HEK293T (cell line): ENCODE data around the gene APOB.

Experiments used
- CTCF ChIA-PET: fragments of 350-600 bp; formaldehyde crosslinking; extraction: SDS; loops from one replicate; lab custom pipeline; 2021; ENCODE audit warnings: antibody characterized with exemption, inconsistent platforms; lab: Yijun Ruan, JAX
- POLR2A ChIA-PET: fragments of 350-600 bp; formaldehyde crosslinking; extraction: SDS; loops from one replicate; lab custom pipeline; 2020; ENCODE audit warnings: antibody characterized with exemption, inconsistent platforms; lab: Yijun Ruan, JAX
- DNase-seq: peaks from one replicate; pipeline ENCODE4 v3.0.0; 2012; ENCODE audit warnings: mixed read lengths; ENCODE audit errors: extremely low spot score
- ARNT ChIP-seq: fragments of 450-650 bp; IDR thresholded peaks from 2 replicates; pipeline ENCODE4 v1.6.1; 2017; ENCODE audit warnings: mild to moderate bottlenecking
- BHLHE40 ChIP-seq: fragments of 450-650 bp; IDR thresholded peaks from 2 replicates; pipeline ENCODE4 v1.6.1; 2016; ENCODE audit warnings: mild to moderate bottlenecking, moderate library complexity, borderline replicate concordance
- CTBP1 ChIP-seq: fragments of 450-650 bp; IDR thresholded peaks from 2 replicates; pipeline ENCODE4 v1.6.1; 2016; ENCODE audit warnings: borderline replicate concordance
- ELF4 ChIP-seq: fragments of 450-650 bp; IDR thresholded peaks from 2 replicates; pipeline ENCODE4 v1.6.1; 2017; ENCODE audit warnings: antibody characterized with exemption
- FOXA1 ChIP-seq: fragments of 450-650 bp; IDR thresholded peaks from 2 replicates; pipeline ENCODE4 v1.6.1; 2016; ENCODE audit warnings: mild to moderate bottlenecking
- FOXK2 ChIP-seq: fragments of 450-650 bp; IDR thresholded peaks from 2 replicates; pipeline ENCODE4 v1.6.1; 2016; ENCODE audit warnings: mild to moderate bottlenecking
- FOXM1 ChIP-seq: fragments of 450-650 bp; IDR thresholded peaks from 2 replicates; pipeline ENCODE4 v1.6.1; 2017; ENCODE audit warnings: mild to moderate bottlenecking, borderline replicate concordance
- HDGF ChIP-seq: fragments of 450-650 bp; IDR thresholded peaks from 2 replicates; pipeline ENCODE4 v1.6.1; 2017; ENCODE audit warnings: antibody characterized with exemption, borderline replicate concordance
- L3MBTL2 ChIP-seq: fragments of 450-650 bp; conservative IDR thresholded peaks from 2 replicates; pipeline ENCODE4 v1.6.1; 2016; ENCODE audit warnings: mild to moderate bottlenecking
- LEF1 ChIP-seq: fragments of 450-650 bp; IDR thresholded peaks from 2 replicates; pipeline ENCODE4 v1.6.1; 2017; ENCODE audit warnings: mild to moderate bottlenecking, borderline replicate concordance
- NFRKB ChIP-seq: fragments of 450-650 bp; IDR thresholded peaks from 2 replicates; pipeline ENCODE4 v1.6.1; 2016; ENCODE audit warnings: mild to moderate bottlenecking, moderate library complexity
- PKNOX1 ChIP-seq: fragments of 450-650 bp; IDR thresholded peaks from 2 replicates; pipeline ENCODE4 v1.6.1; 2016
- SP1 ChIP-seq: fragments of 450-650 bp; IDR thresholded peaks from 2 replicates; pipeline ENCODE4 v1.6.1; 2017
- SUZ12 ChIP-seq: fragments of 450-650 bp; IDR thresholded peaks from 2 replicates; pipeline ENCODE4 v1.6.1; 2016; ENCODE audit warnings: mild to moderate bottlenecking
- TARDBP ChIP-seq: fragments of 450-650 bp; IDR thresholded peaks from 2 replicates; pipeline ENCODE4 v1.6.1; 2016
- ZNF384 ChIP-seq: fragments of 450-650 bp; IDR thresholded peaks from 2 replicates; pipeline ENCODE4 v1.6.1; 2016

Gene APOB

GRCh38 chr2:20961858-20962257, 82.0 kb downstream of the APOB start:
- TF ChIP-seq CTBP1 = no peak
- TF ChIP-seq LEF1 = no peak
- TF ChIP-seq FOXA1 = no peak
- no peak for TF ChIP-seq ARNT
- no peak for TF ChIP-seq L3MBTL2
- no peak for TF ChIP-seq BHLHE40
- TF ChIP-seq SUZ12 = no peak
- TF ChIP-seq ELF4 = no peak
- no peak for TF ChIP-seq NFRKB
- TF ChIP-seq FOXK2 = no peak
- no peak for TF ChIP-seq PKNOX1
- TF ChIP-seq FOXM1 = no peak
- TF ChIP-seq HDGF = no peak
- no peak for TF ChIP-seq TARDBP
- no peak for TF ChIP-seq ZNF384
- no peak for TF ChIP-seq SP1
- POLR2A ChIA-PET = interaction anchor here (1.4 kb wide), 1 partner anchor 139 kb away, joined by 3 read pairs; the partner anchor contains the start of gene LDAH
- CTCF ChIA-PET = interaction anchor here (0.7 to 2.6 kb wide), 4 partner anchors 10 to 300 kb away, joined by 3 to 32 read pairs (median 5); no protein-coding TSS in a partner anchor
- no peak for DNase-seq

GRCh38 chr2:20960003-20960402, 83.9 kb downstream of the APOB start:
- CTCF ChIA-PET = interaction anchor here (1.1 kb wide), 1 partner anchor 298 kb away, joined by 3 read pairs; no protein-coding TSS in a partner anchor
- no peak for DNase-seq
- POLR2A ChIA-PET = no interaction called here
- TF ChIP-seq FOXA1 (no peak), LEF1 (no peak), TARDBP (no peak), FOXM1 (no peak), SUZ12 (no peak), L3MBTL2 (no peak), NFRKB (no peak), FOXK2 (no peak), ELF4 (no peak), ZNF384 (no peak), ARNT (no peak), PKNOX1 (no peak), BHLHE40 (no peak)

- ChIA-PET POLR2A (no interaction called here), CTCF (interaction anchor here (1.1 kb wide), 1 partner anchor 298 kb away, joined by 3 read pairs; no protein-coding TSS in a partner anchor)
- DNase-seq = no peak
- TF ChIP-seq SUZ12 (no peak), PKNOX1 (no peak), L3MBTL2 (no peak), CTBP1 (no peak), LEF1 (no peak), NFRKB (no peak), BHLHE40 (no peak), ELF4 (no peak), FOXM1 (no peak), TARDBP (no peak), FOXK2 (no peak), ARNT (no peak), SP1 (no peak), ZNF384 (no peak), FOXA1 (no peak), HDGF (no peak)
Measured at GRCh38 chr2:20959252-20959651, 84.6 kb downstream of the APOB start.

GRCh38 chr2:20957788-20958525, 85.9 kb downstream of the APOB start:
- ChIA-PET CTCF (interaction anchor here (0.9 kb wide), 1 partner anchor 296 kb away, joined by 5 read pairs; no protein-coding TSS in a partner anchor), POLR2A (no interaction called here)
- no peak for DNase-seq
- no peak for TF ChIP-seq HDGF
- TF ChIP-seq L3MBTL2 = no peak
- TF ChIP-seq ARNT = no peak
- no peak for TF ChIP-seq CTBP1
- TF ChIP-seq SP1 = no peak
- TF ChIP-seq SUZ12 = no peak
- no peak for TF ChIP-seq FOXM1
- no peak for TF ChIP-seq FOXA1
- no peak for TF ChIP-seq NFRKB
- TF ChIP-seq TARDBP = no peak
- TF ChIP-seq BHLHE40 = no peak

- DNase-seq = no peak
- CTCF ChIA-PET = interaction anchor here (1.0 kb wide), 1 partner anchor 294 kb away, joined by 4 read pairs; no protein-coding TSS in a partner anchor
- no peak for TF ChIP-seq NFRKB
- no peak for TF ChIP-seq CTBP1
- TF ChIP-seq FOXK2 = no peak
- TF ChIP-seq FOXM1 = no peak
- no peak for TF ChIP-seq SUZ12
- TF ChIP-seq ARNT = no peak
- no peak for TF ChIP-seq L3MBTL2
- no peak for TF ChIP-seq LEF1
- no peak for TF ChIP-seq BHLHE40
- no peak for TF ChIP-seq TARDBP
- TF ChIP-seq ELF4 = no peak
- no peak for TF ChIP-seq SP1
- TF ChIP-seq HDGF = no peak
- TF ChIP-seq PKNOX1 = no peak
- TF ChIP-seq ZNF384 = no peak
- POLR2A ChIA-PET = no interaction called here
Measured at GRCh38 chr2:20955277-20956026, 88.4 kb downstream of the APOB start.
